GM12891 (cell line): ENCODE data around the gene LRPAP1.
"Not testable (repeated sequence)": the region's sequence is repeated elsewhere in the genome, so short reads cannot be mapped to it uniquely, and the experiment has no call there.

Experiments
- POLR2A ChIP-seq: IDR thresholded peaks from 2 replicates; pipeline ENCODE4 v1.6.1; 2011; ENCODE audit warnings: low read depth, low read length, control low read depth
- POLR2AphosphoS5 ChIP-seq: IDR thresholded peaks from 2 replicates; pipeline ENCODE4 v1.6.1; 2011; ENCODE audit warnings: low read depth, low read length, control low read depth
- TAF1 ChIP-seq: IDR thresholded peaks from 2 replicates; pipeline ENCODE4 v1.6.1; 2011; ENCODE audit warnings: low read depth, low read length, control low read depth

DNA sequence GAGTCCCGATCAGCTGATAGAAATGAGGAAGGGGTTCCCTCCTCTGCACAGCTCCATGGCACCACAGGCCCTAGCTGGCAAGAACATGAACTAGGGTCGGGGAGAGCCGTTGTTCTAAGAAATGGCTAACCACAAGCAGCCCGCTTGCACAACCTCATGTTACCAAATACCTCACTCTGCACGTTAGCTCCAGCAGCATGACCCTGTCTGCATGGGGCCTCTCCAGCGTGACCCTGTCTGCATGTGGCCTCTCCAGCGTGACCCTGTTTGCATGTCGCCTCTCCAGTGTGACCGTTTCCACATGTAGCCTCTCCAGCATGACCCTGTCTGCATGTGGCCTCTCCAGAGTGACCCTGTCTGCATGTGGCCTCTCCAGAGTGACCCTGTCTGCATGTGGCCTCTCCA, 24.9 kb upstream of the LRPAP1 start:
- TF ChIP-seq POLR2AphosphoS5, POLR2A, TAF1: not testable (repeated sequence)
